GM12878 (cell line): ENCODE results near the gene CYB5RL. TPM values are rescaled to one million over a fixed set of nuclear protein-coding genes. Genes with fewer than 3 reads are reported as not detected.

Source experiments
- ATAC-seq: fragments of 200-7000 bp; cut with Tn5 transposase; 3 replicates; pipeline ENCODE4 v1.9.1; 2020; ENCODE audit warnings: mild to moderate bottlenecking, moderate library complexity
- BruUV-seq: library from RNA; stranded (reverse); fragments of 400-500 nt; replicated peaks from 2 replicates; lab custom pipeline; 2021; lab: Mats Ljungman, UMichigan
- CTCF ChIA-PET: fragments of 300-600 bp; sonication (Branson Sonifier 250); formaldehyde crosslinking; extraction: SDS; loops from one replicate; lab custom pipeline; 2021; ENCODE audit warnings: inconsistent platforms; lab: Yijun Ruan, JAX
- POLR2A ChIA-PET: fragments of 350-600 bp; formaldehyde crosslinking; extraction: SDS; loops from one replicate; lab custom pipeline; 2021; ENCODE audit warnings: inconsistent platforms; lab: Charles Lee
- RAD21 ChIA-PET: fragments of 300-600 bp; sonication (Branson Sonifier 250); formaldehyde crosslinking; loops from one replicate; lab custom pipeline; 2023; ENCODE audit warnings: antibody characterized with exemption; ENCODE audit not compliant: unreplicated experiment; lab: Charles Lee
- SMC1A ChIA-PET: fragments of 300-600 bp; sonication (Branson Sonifier 250); formaldehyde crosslinking; loops from one replicate; lab custom pipeline; 2023; ENCODE audit not compliant: unreplicated experiment, uncharacterized antibody; lab: Charles Lee
- DNase-seq: peaks from one replicate; pipeline ENCODE4 v3.0.0-alpha.2; 2011; ENCODE audit warnings: low read depth, low spot score
- FAIRE-seq: peaks from 3 replicates; lab custom pipeline; 2011; peaks lifted over from hg19 to GRCh38; lab: Jason Lieb, UNC
- H2AFZ ChIP-seq: 2 replicates; pipeline ENCODE4 v1.6.0; 2011; ENCODE audit warnings: low read depth, low read length, control low read depth; ENCODE audit not compliant: control insufficient read depth
- H3K27ac ChIP-seq: 2 replicates; pipeline ENCODE4 v1.5.1; 2011; ENCODE audit warnings: control low read depth; ENCODE audit not compliant: control insufficient read depth, insufficient read depth
- H3K27me3 ChIP-seq, 2 experiments: replicated peaks in 1 of 2; 2 replicates each; pipeline versions ENCODE4 v1.6.0 to v1.6.1; 2011; ENCODE audit warnings: low read length in 1 of 2; ENCODE audit not compliant: control insufficient read depth in 2 of 2, insufficient read depth in 2 of 2
- H3K36me3 ChIP-seq, 2 experiments: 2 replicates each; pipeline ENCODE4 v1.5.1; 2011; ENCODE audit warnings: low read length in 1 of 2; ENCODE audit not compliant: control insufficient read depth in 2 of 2, insufficient read depth in 2 of 2
- H3K4me1 ChIP-seq: 2 replicates; pipeline ENCODE4 v1.6.1; 2011; ENCODE audit warnings: mild to moderate bottlenecking, low read length, moderate library complexity, mixed read lengths; ENCODE audit not compliant: control insufficient read depth, insufficient read depth
- H3K4me2 ChIP-seq: 2 replicates; pipeline ENCODE4 v1.6.0; 2011; ENCODE audit warnings: control low read depth; ENCODE audit not compliant: control insufficient read depth, insufficient read depth
- H3K4me3 ChIP-seq: fragments of 200-600 bp; sonication (generic); 2 replicates; pipeline ENCODE4 v1.5.1; 2016
- H3K79me2 ChIP-seq: 2 replicates; pipeline ENCODE4 v1.6.0; 2011; ENCODE audit warnings: low read length; ENCODE audit not compliant: control insufficient read depth, insufficient read depth
- H3K9ac ChIP-seq: 2 replicates; pipeline ENCODE4 v1.8.0; 2011; ENCODE audit warnings: low read length, control low read depth, mixed read lengths; ENCODE audit not compliant: control insufficient read depth, insufficient read depth
- H3K9me3 ChIP-seq: replicated peaks from 3 replicates; pipeline ENCODE4 v1.5.1; 2011; ENCODE audit warnings: mild to moderate bottlenecking, low read length; ENCODE audit not compliant: control insufficient read depth, insufficient read depth
- H4K20me1 ChIP-seq: 2 replicates; pipeline ENCODE4 v1.6.0; 2011; ENCODE audit not compliant: control insufficient read depth, insufficient read depth
- CEBPB ChIP-seq, 2 experiments: fragments of 150-350 bp in 1 of 2; IDR thresholded peaks; 2 replicates each; pipeline ENCODE4 v1.6.1; 2012 to 2014; ENCODE audit warnings: low read depth in 2 of 2, low read length in 2 of 2, borderline replicate concordance in 1 of 2, inconsistent platforms in 1 of 2
- E2F8 ChIP-seq: fragments of 450-650 bp; IDR thresholded peaks from 2 replicates; pipeline ENCODE4 v1.6.1; 2018; ENCODE audit warnings: mild to moderate bottlenecking, low read depth, moderate library complexity; ENCODE audit not compliant: partially characterized antibody
- EP300 ChIP-seq, 2 experiments: fragments of 150-350 bp in 1 of 2; IDR thresholded peaks; 2 replicates each; pipeline ENCODE4 v1.6.1; 2011 to 2012; ENCODE audit warnings: low read depth in 2 of 2, low read length in 2 of 2, borderline replicate concordance in 1 of 2, improper control_type of control experiment in 1 of 2, inconsistent platforms in 1 of 2; ENCODE audit not compliant: control insufficient read depth in 1 of 2
- HDAC6 ChIP-seq: fragments of 200-600 bp; sonication (generic); IDR thresholded peaks from one replicate; pipeline ENCODE4 v1.8.0; 2017; ENCODE audit warnings: antibody characterized with exemption; ENCODE audit not compliant: unreplicated experiment
- JUND ChIP-seq: IDR thresholded peaks from 2 replicates; pipeline ENCODE4 v1.6.1; 2012; ENCODE audit warnings: low read depth, mild to moderate bottlenecking, low read length, improper control_type of control experiment, moderate library complexity
- KDM1A ChIP-seq: fragments of 200-600 bp; sonication (generic); IDR thresholded peaks from 2 replicates; pipeline ENCODE4 v1.6.1; 2016; ENCODE audit warnings: borderline replicate concordance
- KLF5 ChIP-seq: fragments of 450-650 bp; IDR thresholded peaks from 2 replicates; pipeline ENCODE4 v1.6.1; 2014; ENCODE audit warnings: mild to moderate bottlenecking; ENCODE audit not compliant: partially characterized antibody
- NRF1 ChIP-seq: conservative IDR thresholded peaks from 2 replicates; pipeline ENCODE4 v1.6.1; 2011; ENCODE audit warnings: mild to moderate bottlenecking, low read depth, low read length, improper control_type of control experiment
- RAD21 ChIP-seq: IDR thresholded peaks from 2 replicates; pipeline ENCODE4 v1.6.1; 2011; ENCODE audit warnings: mild to moderate bottlenecking, low read depth, low read length, moderate library complexity; ENCODE audit not compliant: insufficient read depth
- RFX5 ChIP-seq: IDR thresholded peaks from 2 replicates; pipeline ENCODE4 v1.6.1; 2011; ENCODE audit warnings: low read depth, low read length, improper control_type of control experiment
- SIN3A ChIP-seq: IDR thresholded peaks from 2 replicates; pipeline ENCODE4 v1.6.1; 2012; ENCODE audit warnings: low read depth, low read length, improper control_type of control experiment
- SUPT20H ChIP-seq: IDR thresholded peaks from 2 replicates; pipeline ENCODE4 v1.6.1; 2011; ENCODE audit warnings: low read depth, mild to moderate bottlenecking, low read length, moderate library complexity, borderline replicate concordance; ENCODE audit not compliant: control insufficient read depth
- SUZ12 ChIP-seq: fragments of 200-600 bp; sonication (generic); IDR thresholded peaks from one replicate; pipeline ENCODE4 v1.6.1; 2018; ENCODE audit warnings: antibody characterized with exemption, mild to moderate bottlenecking; ENCODE audit not compliant: unreplicated experiment
- ZZZ3 ChIP-seq: IDR thresholded peaks from 2 replicates; pipeline ENCODE4 v1.6.1; 2011; ENCODE audit warnings: low read depth; ENCODE audit not compliant: control insufficient read depth, insufficient read length
- WGBS: methylation state at CpG from one replicate; pipeline ENCODE4 v1.1.6; 2016; ENCODE audit warnings: low lambda C conversion rate; ENCODE audit not compliant: insufficient replicate concordance, insufficient coverage; ENCODE audit errors: missing lambda C conversion rate; 5-methylcytosine and 5-hydroxymethylcytosine counted together
- in situ Hi-C: fragments of 300-500 bp; cut with MboI; formaldehyde crosslinking; loops from 9 replicates; pipeline ENCODE4 v1.14.3; 2018; ENCODE audit warnings: mixed read lengths
- intact Hi-C: fragments of 100-400 bp; cut with micrococcal nuclease; formaldehyde crosslinking; loops from one replicate; pipeline ENCODE4 v1.14.2; 2022; ENCODE audit not compliant: unreplicated experiment
- polyA plus RNA-seq, 11 experiments: library from polyadenylated mRNA; depleted of rRNA in 4 of 11; unstranded in 6 of 11; stranded (reverse) in 5 of 11; fragments of >200 nt; fragmentation: Nextera tagmentation in 4 of 11; fragmentation: Illumina TruSeq in 1 of 11; extraction: Ambion mirVana in 4 of 11; extraction: Trizol in 1 of 11; gene quantifications; 1 replicate in 1 of 11; 2 replicates in 10 of 11; pipeline versions ENCODE4 v1.2.1 to v1.2.3, GENCODE V29; 2011 to 2016; ENCODE audit warnings: inconsistent platforms in 2 of 11, missing spikeins in 2 of 11, low read depth in 1 of 11
- total RNA-seq, 4 experiments: library from RNA; depleted of rRNA in 3 of 4; stranded (reverse); fragments of >200 nt in 3 of 4; fragmentation: Illumina TruSeq in 1 of 4; extraction: Trizol in 1 of 4; gene quantifications; 2 replicates each; pipeline versions ENCODE4 v1.2.1 to v1.2.3, GENCODE V29; 2013 to 2021
- TF ChIP-seq, protein P1 (sequence below): IDR thresholded peaks from 2 replicates; pipeline ENCODE4 v1.6.1; 2011; ENCODE audit warnings: borderline replicate concordance, low read depth, mild to moderate bottlenecking, moderate library complexity, low read length; ENCODE audit not compliant: insufficient read depth, poor library complexity, severe bottlenecking
- TF ChIP-seq, protein P2 (sequence below): fragments of 450-650 bp; formaldehyde crosslinking; IDR thresholded peaks from 2 replicates; pipeline ENCODE4 v1.4.0; 2022; ENCODE audit warnings: mild to moderate bottlenecking, moderate library complexity

Gene CYB5RL
- total and polyA plus RNA-seq, 10 of the 15 experiments (the other 5 are each of a cell fraction or from before 2014, with no cell fraction given): 3.1 to 8.7 (median 7.2) TPM

DNA sequence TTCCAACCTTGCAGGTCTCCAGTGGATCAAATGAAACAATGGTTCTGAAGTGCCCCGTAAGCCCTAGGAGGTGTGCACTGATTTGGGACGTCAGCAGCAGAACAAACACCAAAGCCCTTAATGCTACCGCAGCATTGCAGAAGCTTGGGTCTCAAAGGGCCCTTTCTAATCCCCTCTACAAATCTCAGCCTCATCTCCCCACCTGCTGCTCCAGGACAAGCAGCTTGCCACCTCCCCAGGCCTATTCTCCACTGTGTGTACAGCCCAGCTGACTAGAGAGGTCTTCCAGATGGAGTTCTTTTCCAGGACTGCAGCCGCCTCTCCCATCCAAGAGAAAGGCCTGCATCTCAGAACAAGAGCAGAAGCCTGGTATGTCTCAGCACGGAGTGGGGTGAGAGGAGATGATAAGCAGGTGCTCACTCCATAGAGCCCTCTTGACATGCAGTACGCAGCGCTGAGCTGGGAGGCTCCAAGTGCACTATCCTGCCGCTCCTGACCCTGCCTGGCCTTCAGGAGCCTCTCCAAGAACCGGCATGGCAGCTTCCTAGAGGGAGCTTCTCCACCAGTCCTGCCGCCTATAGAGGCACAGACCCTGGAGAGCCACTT is 46.4 kb upstream of the CYB5RL start:
- DNase-seq: no peak
- POLR2A ChIA-PET: no interaction called here
- no TSS peak for BruUV-seq
- no peaks in the 10 kb centered on the region for H3K79me2 ChIP-seq
- CTCF ChIA-PET: no interaction called here
- WGBS: 96% methylated on average over 10 of the region's 10 CpGs
- no peak overlapping the region for H3K9ac ChIP-seq
- no peak overlapping the region for H3K4me2 ChIP-seq
- peaks cover 0 to 17% of the 10 kb centered on the region in 2 experiments; a peak in 3 of 4 replicates for H3K36me3 ChIP-seq
- no peaks in the 10 kb centered on the region for H3K27me3 ChIP-seq
- H4K20me1 ChIP-seq: no peaks in the 10 kb centered on the region
- no peak for ATAC-seq
- H3K4me1 ChIP-seq: no peaks in the 10 kb centered on the region
- H3K27ac ChIP-seq: no peak overlapping the region
- no peak for FAIRE-seq
- no peaks in the 10 kb centered on the region for H3K9me3 ChIP-seq
- intact Hi-C loops (no loop called here), in situ Hi-C loops (no loop called here)
- TF ChIP-seq, protein P1, sequence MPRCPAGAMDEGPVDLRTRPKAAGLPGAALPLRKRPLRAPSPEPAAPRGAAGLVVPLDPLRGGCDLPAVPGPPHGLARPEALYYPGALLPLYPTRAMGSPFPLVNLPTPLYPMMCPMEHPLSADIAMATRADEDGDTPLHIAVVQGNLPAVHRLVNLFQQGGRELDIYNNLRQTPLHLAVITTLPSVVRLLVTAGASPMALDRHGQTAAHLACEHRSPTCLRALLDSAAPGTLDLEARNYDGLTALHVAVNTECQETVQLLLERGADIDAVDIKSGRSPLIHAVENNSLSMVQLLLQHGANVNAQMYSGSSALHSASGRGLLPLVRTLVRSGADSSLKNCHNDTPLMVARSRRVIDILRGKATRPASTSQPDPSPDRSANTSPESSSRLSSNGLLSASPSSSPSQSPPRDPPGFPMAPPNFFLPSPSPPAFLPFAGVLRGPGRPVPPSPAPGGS: no peak
- TF ChIP-seq SUZ12 (no peak), KDM1A (no peak), RFX5 (no peak), RAD21 (no peak), KLF5 (no peak), JUND (no peak), NRF1 (no peak), EP300 (IDR thresholded peaks at IDR 0.05; ENCODE audit: borderline replicate concordance in 1 of 2, control insufficient read depth in 1 of 2, low read depth in 2 of 2, low read length in 2 of 2) (no peak), SUPT20H (no peak), CEBPB (IDR thresholded peaks at IDR 0.05; ENCODE audit: borderline replicate concordance in 1 of 2, low read depth in 2 of 2, low read length in 2 of 2) (no peak), SIN3A (no peak), ZZZ3 (no peak), E2F8 (no peak), HDAC6 (no peak)
- TF ChIP-seq, protein P2, sequence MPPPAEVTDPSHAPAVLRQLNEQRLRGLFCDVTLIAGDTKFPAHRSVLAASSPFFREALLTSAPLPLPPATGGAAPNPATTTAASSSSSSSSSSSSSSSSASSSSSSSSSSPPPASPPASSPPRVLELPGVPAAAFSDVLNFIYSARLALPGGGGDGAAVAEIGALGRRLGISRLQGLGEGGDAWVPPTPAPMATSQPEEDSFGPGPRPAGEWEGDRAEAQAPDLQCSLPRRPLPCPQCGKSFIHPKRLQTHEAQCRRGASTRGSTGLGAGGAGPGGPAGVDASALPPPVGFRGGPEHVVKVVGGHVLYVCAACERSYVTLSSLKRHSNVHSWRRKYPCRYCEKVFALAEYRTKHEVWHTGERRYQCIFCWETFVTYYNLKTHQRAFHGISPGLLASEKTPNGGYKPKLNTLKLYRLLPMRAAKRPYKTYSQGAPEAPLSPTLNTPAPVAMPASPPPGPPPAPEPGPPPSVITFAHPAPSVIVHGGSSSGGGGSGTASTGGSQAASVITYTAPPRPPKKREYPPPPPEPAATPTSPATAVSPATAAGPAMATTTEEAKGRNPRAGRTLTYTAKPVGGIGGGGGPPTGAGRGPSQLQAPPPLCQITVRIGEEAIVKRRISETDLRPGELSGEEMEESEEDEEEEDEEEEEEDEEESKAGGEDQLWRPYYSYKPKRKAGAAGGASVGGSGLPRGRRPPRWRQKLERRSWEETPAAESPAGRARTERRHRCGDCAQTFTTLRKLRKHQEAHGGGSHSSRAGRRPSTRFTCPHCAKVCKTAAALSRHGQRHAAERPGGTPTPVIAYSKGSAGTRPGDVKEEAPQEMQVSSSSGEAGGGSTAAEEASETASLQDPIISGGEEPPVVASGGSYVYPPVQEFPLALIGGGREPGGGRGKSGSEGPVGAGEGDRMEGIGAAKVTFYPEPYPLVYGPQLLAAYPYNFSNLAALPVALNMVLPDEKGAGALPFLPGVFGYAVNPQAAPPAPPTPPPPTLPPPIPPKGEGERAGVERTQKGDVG (CRISPR knock-in tag): no peak
- H2AFZ ChIP-seq: no peak overlapping the region
- H3K4me3 ChIP-seq: no peak overlapping the region
- RAD21 ChIA-PET: no interaction called here
- SMC1A ChIA-PET: no interaction called here
